ENCODE measurements around the gene MINDY4B. TPM values are rescaled to one million over a fixed set of nuclear protein-coding genes. Genes with fewer than 3 reads are reported as not detected.
A peak's percentile ranks its signal among the peaks of the same experiment; 100 is the strongest.
"Not testable (repeated sequence)": the region's sequence is repeated elsewhere in the genome, so short reads cannot be mapped to it uniquely, and the experiment has no call there.

MINDY4B gene
- total and polyA plus RNA-seq, 2 experiments from 2014 or later = not detected

GRCh38 chr3:150867434-150867833 lies 37.8 kb downstream of the MINDY4B start:
- no peaks in the 10 kb centered on the region for H3K79me2 ChIP-seq (replicated peaks; ENCODE audit: insufficient read depth)
- no peak overlapping the region for H3K4me3 ChIP-seq
- H3K36me3 ChIP-seq (ENCODE audit: insufficient read depth) = no peaks in the 10 kb centered on the region
- H4K20me1 ChIP-seq (replicated peaks; ENCODE audit: insufficient read depth) = no peaks in the 10 kb centered on the region
- H3K4me3 Mint-ChIP-seq = no peak overlapping the region
- H3K27me3 ChIP-seq (ENCODE audit: insufficient read depth) = no peaks in the 10 kb centered on the region
- H3K4me1 ChIP-seq (ENCODE audit: insufficient read depth) = no peaks in the 10 kb centered on the region
- no peaks in the 10 kb centered on the region for H3F3A ChIP-seq (replicated peaks; ENCODE audit: low read depth)
- DNase-seq (ENCODE audit: low spot score) (no peak), ATAC-seq (no peak)
- no peak overlapping the region for H2AFZ ChIP-seq
- no peak overlapping the region for H3K4me2 ChIP-seq
- H3K27ac Mint-ChIP-seq = no peak overlapping the region
- H3K36me3 Mint-ChIP-seq (ENCODE audit: low read depth) = no peaks in the 10 kb centered on the region; the same call in 2 of the 3 replicates
- no peak overlapping the region for H3K27ac ChIP-seq (ENCODE audit: low read depth)
- no peaks in the 10 kb centered on the region; the same call in 1 of the 2 replicates for H3K9me2 ChIP-seq (ENCODE audit: insufficient read depth)
- peaks cover 3% of the 10 kb centered on the region; the same call in 1 of the 3 replicates for H3K9me3 Mint-ChIP-seq
- peaks cover 5% of the 10 kb centered on the region for H3K27me3 Mint-ChIP-seq (ENCODE audit: insufficient read depth, low read depth, poor library complexity)
- no peaks in the 10 kb centered on the region; the same call in 2 of the 3 replicates for H3K4me1 Mint-ChIP-seq
- no peak for TF ChIP-seq CTCF (conservative IDR thresholded peaks at IDR 0.05; ENCODE audit: low read depth in 2 of 2)
- TF ChIP-seq POLR2AphosphoS5 (IDR thresholded peaks at IDR 0.05; ENCODE audit: low read depth) = no peak
- TF ChIP-seq ZNF114 (CRISPR knock-in tag; IDR thresholded peaks at IDR 0.05) = no peak
- no peak for TF ChIP-seq EZH2phosphoT487 (IDR thresholded peaks at IDR 0.05; ENCODE audit: unreplicated experiment)
- no peak for TF ChIP-seq ZNF331 (CRISPR knock-in tag; IDR thresholded peaks at IDR 0.05; ENCODE audit: low read depth)
- TF ChIP-seq STAT1 (IDR thresholded peaks at IDR 0.05; ENCODE audit: unreplicated experiment) = no peak

- not testable (repeated sequence) for H3K27ac Mint-ChIP-seq; H2AFZ ChIP-seq; H3K4me3 Mint-ChIP-seq; H3K4me3 ChIP-seq; H3K4me1 ChIP-seq (ENCODE audit: insufficient read depth); H4K20me1 ChIP-seq (replicated peaks; ENCODE audit: insufficient read depth); ATAC-seq; H3K36me3 ChIP-seq (ENCODE audit: insufficient read depth); H3K36me3 Mint-ChIP-seq (ENCODE audit: low read depth); H3K9me2 ChIP-seq (ENCODE audit: insufficient read depth); H3K4me2 ChIP-seq; H3K79me2 ChIP-seq (replicated peaks; ENCODE audit: insufficient read depth); H3K4me1 Mint-ChIP-seq; H3K27ac ChIP-seq (ENCODE audit: low read depth); H3F3A ChIP-seq (replicated peaks; ENCODE audit: low read depth); DNase-seq (ENCODE audit: low spot score); H3K27me3 ChIP-seq (ENCODE audit: insufficient read depth); H3K9me3 Mint-ChIP-seq
- H3K27me3 Mint-ChIP-seq (ENCODE audit: insufficient read depth, low read depth, poor library complexity) = peaks cover 11% of the 10 kb centered on the region
These were observed 41.3 kb downstream of the MINDY4B start for GRCh38 chr3:150863921-150864320.

- Mint-ChIP-seq H3K4me1 (no peaks in the 10 kb centered on the region; the same call in 2 of the 3 replicates), H3K4me3 (no peak overlapping the region), H3K27ac (no peak overlapping the region), H3K9me3 (peaks cover 3% of the 10 kb centered on the region; the same call in 1 of the 3 replicates), H3K27me3 (ENCODE audit: insufficient read depth, low read depth, poor library complexity) (peaks cover 11% of the 10 kb centered on the region), H3K36me3 (ENCODE audit: low read depth) (no peaks in the 10 kb centered on the region; the same call in 2 of the 3 replicates)
- Histone ChIP-seq H3K9me2 (ENCODE audit: insufficient read depth) (no peaks in the 10 kb centered on the region; the same call in 1 of the 2 replicates), H3F3A (replicated peaks; ENCODE audit: low read depth) (no peaks in the 10 kb centered on the region), H2AFZ (peak overlapping the region; percentile 74; the same call in 1 of the 2 replicates), H4K20me1 (replicated peaks; ENCODE audit: insufficient read depth) (no peaks in the 10 kb centered on the region), H3K27ac (ENCODE audit: low read depth) (no peak overlapping the region), H3K27me3 (ENCODE audit: insufficient read depth) (no peaks in the 10 kb centered on the region), H3K36me3 (ENCODE audit: insufficient read depth) (no peaks in the 10 kb centered on the region), H3K79me2 (replicated peaks; ENCODE audit: insufficient read depth) (no peaks in the 10 kb centered on the region), H3K4me1 (ENCODE audit: insufficient read depth) (no peaks in the 10 kb centered on the region), H3K4me3 (no peak overlapping the region), H3K4me2 (no peak overlapping the region)
- ATAC-seq (no peak), DNase-seq (ENCODE audit: low spot score) (no peak)
- TF ChIP-seq ZNF462 (CRISPR knock-in tag; IDR thresholded peaks at IDR 0.05) (no peak), ZNF331 (CRISPR knock-in tag; IDR thresholded peaks at IDR 0.05; ENCODE audit: low read depth) (no peak), ZNF114 (CRISPR knock-in tag; IDR thresholded peaks at IDR 0.05) (no peak), ETS1 (IDR thresholded peaks at IDR 0.05) (no peak)
These were observed 43.4 kb downstream of the MINDY4B start for GRCh38 chr3:150861851-150862250.

All from GM23338 (cell line).